ENCODE data around the gene SLC4A3.

The SLC4A3 gene

GRCh38 chr2:219644801-219645480 lies 17.5 kb downstream of the SLC4A3 start:
- Histone ChIP-seq H3K36me3 (replicated peaks; ENCODE audit: low read depth, low read length) (no peaks in the 10 kb centered on the region), H3K27ac (ENCODE audit: low read length) (no peak overlapping the region), H3K9me3 (ENCODE audit: insufficient read depth, low read length) (no peaks in the 10 kb centered on the region), H2AFZ (ENCODE audit: low read depth, low read length) (no peak overlapping the region), H3K9ac (ENCODE audit: low read length) (no peak overlapping the region), H3K79me2 (ENCODE audit: low read length) (no peaks in the 10 kb centered on the region), H4K20me1 (ENCODE audit: insufficient read depth, low read length) (no peaks in the 10 kb centered on the region), H3K4me2 (ENCODE audit: low read length) (no peak overlapping the region), H3K4me3 (ENCODE audit: low read length) (no peak overlapping the region), H3K4me1 (ENCODE audit: low read length) (peaks cover 7% of the 10 kb centered on the region), H3K27me3 (ENCODE audit: low read depth, low read length) (no peaks in the 10 kb centered on the region; the same call in 1 of the 2 replicates)
- TF ChIP-seq EZH2phosphoT487 (IDR thresholded peaks at IDR 0.05; ENCODE audit: low read depth), result no peak
- TF ChIP-seq CTCF (IDR thresholded peaks at IDR 0.05; ENCODE audit: low read depth, low read length), result no peak

GRCh38 chr2:219645631-219646527 lies 18.4 kb downstream of the SLC4A3 start:
- H3K27me3 ChIP-seq (ENCODE audit: low read depth, low read length), result peaks cover 9% of the 10 kb centered on the region; the same call in 1 of the 2 replicates
- TF ChIP-seq CTCF (IDR thresholded peaks at IDR 0.05; ENCODE audit: low read depth, low read length) (no peak), EZH2phosphoT487 (IDR thresholded peaks at IDR 0.05; ENCODE audit: low read depth) (no peak)
- H3K9ac ChIP-seq (ENCODE audit: low read length), result no peak overlapping the region
- H3K36me3 ChIP-seq (replicated peaks; ENCODE audit: low read depth, low read length), result no peaks in the 10 kb centered on the region
- H3K79me2 ChIP-seq (ENCODE audit: low read length), result no peaks in the 10 kb centered on the region
- H3K4me3 ChIP-seq (ENCODE audit: low read length), result no peak overlapping the region
- H3K4me1 ChIP-seq (ENCODE audit: low read length), result peaks cover 7% of the 10 kb centered on the region
- no peak overlapping the region for H2AFZ ChIP-seq (ENCODE audit: low read depth, low read length)
- no peaks in the 10 kb centered on the region for H3K9me3 ChIP-seq (ENCODE audit: insufficient read depth, low read length)
- no peaks in the 10 kb centered on the region for H4K20me1 ChIP-seq (ENCODE audit: insufficient read depth, low read length)
- H3K27ac ChIP-seq (ENCODE audit: low read length), result no peak overlapping the region
- H3K4me2 ChIP-seq (ENCODE audit: low read length), result no peak overlapping the region

- H3K9ac ChIP-seq (ENCODE audit: low read length), result no peak overlapping the region
- H3K79me2 ChIP-seq (ENCODE audit: low read length), result no peaks in the 10 kb centered on the region
- no peaks in the 10 kb centered on the region for H4K20me1 ChIP-seq (ENCODE audit: insufficient read depth, low read length)
- H3K4me1 ChIP-seq (ENCODE audit: low read length), result peaks cover under 1% of the 10 kb centered on the region; the same call in 1 of the 2 replicates
- H3K9me3 ChIP-seq (ENCODE audit: insufficient read depth, low read length), result no peaks in the 10 kb centered on the region
- no peak for TF ChIP-seq CTCF (IDR thresholded peaks at IDR 0.05; ENCODE audit: low read depth, low read length)
- no peak for TF ChIP-seq EZH2phosphoT487 (IDR thresholded peaks at IDR 0.05; ENCODE audit: low read depth)
- no peak overlapping the region for H3K4me2 ChIP-seq (ENCODE audit: low read length)
- no peaks in the 10 kb centered on the region for H3K36me3 ChIP-seq (replicated peaks; ENCODE audit: low read depth, low read length)
- H2AFZ ChIP-seq (ENCODE audit: low read depth, low read length), result no peak overlapping the region
- no peak overlapping the region for H3K4me3 ChIP-seq (ENCODE audit: low read length)
- H3K27ac ChIP-seq (ENCODE audit: low read length), result no peak overlapping the region
- H3K27me3 ChIP-seq (ENCODE audit: low read depth, low read length), result peaks cover 12% of the 10 kb centered on the region
Measured at GRCh38 chr2:219648176-219648575, 20.7 kb downstream of the SLC4A3 start.

GRCh38 chr2:219648963-219649362 lies 21.5 kb downstream of the SLC4A3 start:
- no peak for TF ChIP-seq CTCF (IDR thresholded peaks at IDR 0.05; ENCODE audit: low read depth, low read length)
- TF ChIP-seq EZH2phosphoT487 (IDR thresholded peaks at IDR 0.05; ENCODE audit: low read depth), result no peak
- Histone ChIP-seq H3K36me3 (replicated peaks; ENCODE audit: low read depth, low read length) (no peaks in the 10 kb centered on the region), H3K4me3 (ENCODE audit: low read length) (no peak overlapping the region), H3K4me1 (ENCODE audit: low read length) (no peaks in the 10 kb centered on the region), H3K4me2 (ENCODE audit: low read length) (no peak overlapping the region), H4K20me1 (ENCODE audit: insufficient read depth, low read length) (no peaks in the 10 kb centered on the region), H3K9me3 (ENCODE audit: insufficient read depth, low read length) (no peaks in the 10 kb centered on the region), H3K27me3 (ENCODE audit: low read depth, low read length) (peaks cover 12% of the 10 kb centered on the region), H3K79me2 (ENCODE audit: low read length) (no peaks in the 10 kb centered on the region), H3K9ac (ENCODE audit: low read length) (no peak overlapping the region), H2AFZ (ENCODE audit: low read depth, low read length) (no peak overlapping the region), H3K27ac (ENCODE audit: low read length) (no peak overlapping the region)

Measured in OCI-LY3 (cell line).